ENCODE data around the gene CTRL.

DNA sequence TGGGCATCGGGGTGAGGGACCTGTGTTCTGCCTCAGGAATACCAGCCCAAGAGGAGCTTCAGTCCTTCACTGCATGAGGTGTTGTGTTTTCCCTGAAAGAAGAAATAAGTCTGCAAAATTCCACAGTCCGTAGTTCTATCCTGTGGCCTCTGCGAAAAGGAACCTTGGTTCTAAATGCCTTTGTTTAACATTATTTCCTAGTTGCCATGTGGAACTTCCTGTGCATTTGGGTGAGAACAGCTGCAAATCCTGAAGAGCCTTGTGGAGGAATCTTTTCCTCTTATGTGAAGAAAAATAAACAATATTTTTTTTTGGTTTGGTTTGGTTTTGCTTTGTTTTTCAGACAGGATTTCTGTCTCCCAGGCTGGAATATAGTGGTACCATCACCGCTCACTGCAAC is 28.8 kb downstream of the CTRL start:
- TF ChIP-seq SP1 (IDR thresholded peaks at IDR 0.05) (no peak), HDGF (IDR thresholded peaks at IDR 0.05; ENCODE audit: borderline replicate concordance) (no peak), FOXM1 (IDR thresholded peaks at IDR 0.05; ENCODE audit: borderline replicate concordance) (no peak), ARNT (IDR thresholded peaks at IDR 0.05) (no peak), FOXK2 (IDR thresholded peaks at IDR 0.05) (no peak), FOXA1 (IDR thresholded peaks at IDR 0.05) (no peak), BHLHE40 (IDR thresholded peaks at IDR 0.05; ENCODE audit: borderline replicate concordance) (no peak)

Measured in HEK293T (cell line).